Hepatocyte (in vitro differentiated cells): ENCODE measurements around the gene GLRX. TPM values are rescaled to one million over a fixed set of nuclear protein-coding genes. Genes with fewer than 3 reads are reported as not detected.

Experiments
- DNase-seq: peaks from one replicate; pipeline ENCODE4 v3.0.0-alpha.2; 2016; ENCODE audit warnings: low spot score
- H2AFZ ChIP-seq: fragments of 200-600 bp; sonication (generic); 2 replicates; pipeline ENCODE4 v1.6.0; 2016; ENCODE audit warnings: antibody characterized with exemption, mild to moderate bottlenecking
- H3K27ac ChIP-seq: fragments of 200-600 bp; sonication (generic); 2 replicates; pipeline ENCODE4 v1.5.1; 2016; ENCODE audit warnings: mild to moderate bottlenecking
- H3K27me3 ChIP-seq: fragments of 200-600 bp; sonication (generic); 2 replicates; pipeline ENCODE4 v1.6.1; 2016
- H3K36me3 ChIP-seq: fragments of 200-600 bp; sonication (generic); replicated peaks from 2 replicates; pipeline ENCODE4 v1.5.1; 2016; ENCODE audit warnings: low read depth; ENCODE audit not compliant: insufficient read depth
- H3K4me1 ChIP-seq: fragments of 200-600 bp; sonication (generic); 2 replicates; pipeline ENCODE4 v1.5.1; 2016; ENCODE audit warnings: mild to moderate bottlenecking, moderate library complexity; ENCODE audit not compliant: insufficient read depth
- H3K4me2 ChIP-seq: fragments of 200-600 bp; sonication (generic); 2 replicates; pipeline ENCODE4 v1.6.0; 2016
- H3K4me3 ChIP-seq: fragments of 200-600 bp; sonication (generic); 2 replicates; pipeline ENCODE4 v1.5.1; 2016; ENCODE audit warnings: mild to moderate bottlenecking
- H3K79me2 ChIP-seq: fragments of 200-600 bp; sonication (generic); 2 replicates; pipeline ENCODE4 v1.6.0; 2017; ENCODE audit warnings: mild to moderate bottlenecking
- H3K9me2 ChIP-seq: fragments of 200-600 bp; sonication (generic); replicated peaks from 2 replicates; pipeline ENCODE4 v1.6.0; 2017; ENCODE audit warnings: mild to moderate bottlenecking; ENCODE audit not compliant: insufficient read depth
- H3K9me3 ChIP-seq: fragments of 200-600 bp; sonication (generic); 2 replicates; pipeline ENCODE4 v1.5.1; 2016; ENCODE audit warnings: low read depth, mild to moderate bottlenecking
- H4K20me1 ChIP-seq: fragments of 200-600 bp; sonication (generic); 2 replicates; pipeline ENCODE4 v1.6.0; 2016; ENCODE audit warnings: mild to moderate bottlenecking; ENCODE audit not compliant: insufficient read depth, poor library complexity, severe bottlenecking
- EZH2 ChIP-seq: fragments of 200-600 bp; sonication (generic); IDR thresholded peaks from 2 replicates; pipeline ENCODE4 v1.6.1; 2016; ENCODE audit warnings: antibody characterized with exemption, mild to moderate bottlenecking, borderline replicate concordance
- EZH2phosphoT487 ChIP-seq: fragments of 200-600 bp; sonication (generic); IDR thresholded peaks from one replicate; pipeline ENCODE4 v1.6.1; 2018; ENCODE audit warnings: antibody characterized with exemption, mild to moderate bottlenecking, low read depth, moderate library complexity; ENCODE audit not compliant: unreplicated experiment, severe bottlenecking
- WGBS: methylation state at CpG from one replicate; pipeline ENCODE4 v1.1.6; 2016; ENCODE audit warnings: low lambda C conversion rate; ENCODE audit errors: missing lambda C conversion rate; 5-methylcytosine and 5-hydroxymethylcytosine counted together
- polyA plus RNA-seq: library from polyadenylated mRNA; unstranded; fragments of >200 nt; fragmentation: Nextera tagmentation; extraction: Ambion mirVana; gene quantifications from 2 replicates; pipeline ENCODE4 v1.2.1, GENCODE V29; 2016
- total RNA-seq: library from RNA; depleted of rRNA; stranded (reverse); fragments of >200 nt; gene quantifications from 2 replicates; pipeline ENCODE4 v1.2.3, GENCODE V29; 2014
- TF ChIP-seq, protein P1 (sequence below): fragments of 200-600 bp; sonication (generic); IDR thresholded peaks from 2 replicates; pipeline ENCODE4 v1.5.1; 2016; ENCODE audit warnings: antibody characterized with exemption, mild to moderate bottlenecking; ENCODE audit not compliant: poor library complexity

Gene GLRX
- total and polyA plus RNA-seq, 2 experiments from 2014 or later, result 79.1 to 101 TPM

DNA sequence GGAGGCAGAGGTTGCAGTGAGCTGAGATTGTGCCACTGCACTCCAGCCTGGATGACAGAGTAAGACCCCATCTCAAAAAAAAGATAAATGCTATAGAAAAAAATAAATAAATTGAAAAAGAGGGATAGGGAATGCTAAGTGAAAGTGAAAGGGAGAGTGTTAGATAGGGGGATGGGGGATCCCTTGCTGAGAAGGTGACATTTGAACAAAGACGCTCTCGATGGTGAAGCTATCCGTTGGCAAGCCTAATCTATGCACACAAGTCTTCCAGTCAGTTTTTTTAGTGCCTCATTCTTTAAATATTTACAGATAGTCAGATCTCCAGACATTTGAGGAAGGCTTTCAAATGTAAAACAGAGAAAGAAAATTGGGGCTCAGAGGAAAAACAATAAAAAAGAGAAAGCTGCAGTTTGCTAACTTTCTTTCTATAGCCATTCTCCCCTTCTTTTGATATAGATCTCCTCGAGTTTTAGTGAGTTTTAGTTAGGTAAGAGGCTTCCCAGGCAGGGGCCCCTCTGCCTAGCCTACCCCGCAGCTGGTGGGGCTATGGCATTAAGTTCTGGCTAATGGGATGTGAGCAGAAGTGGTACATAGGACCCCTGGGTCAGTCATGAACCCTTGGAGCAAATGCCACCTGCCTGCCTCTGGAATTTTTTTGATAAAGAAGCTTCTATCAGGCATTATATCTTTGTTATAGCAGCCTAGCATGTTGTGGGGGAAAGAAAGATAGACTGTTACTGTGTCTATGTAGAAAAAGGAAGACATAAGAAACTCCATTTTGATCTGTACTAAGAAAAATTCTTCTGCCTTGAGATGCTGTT is 12.0 kb downstream of the GLRX start:
- DNase-seq, result no peak
- no peak for TF ChIP-seq EZH2phosphoT487
- no peak for TF ChIP-seq EZH2
- TF ChIP-seq, protein P1, sequence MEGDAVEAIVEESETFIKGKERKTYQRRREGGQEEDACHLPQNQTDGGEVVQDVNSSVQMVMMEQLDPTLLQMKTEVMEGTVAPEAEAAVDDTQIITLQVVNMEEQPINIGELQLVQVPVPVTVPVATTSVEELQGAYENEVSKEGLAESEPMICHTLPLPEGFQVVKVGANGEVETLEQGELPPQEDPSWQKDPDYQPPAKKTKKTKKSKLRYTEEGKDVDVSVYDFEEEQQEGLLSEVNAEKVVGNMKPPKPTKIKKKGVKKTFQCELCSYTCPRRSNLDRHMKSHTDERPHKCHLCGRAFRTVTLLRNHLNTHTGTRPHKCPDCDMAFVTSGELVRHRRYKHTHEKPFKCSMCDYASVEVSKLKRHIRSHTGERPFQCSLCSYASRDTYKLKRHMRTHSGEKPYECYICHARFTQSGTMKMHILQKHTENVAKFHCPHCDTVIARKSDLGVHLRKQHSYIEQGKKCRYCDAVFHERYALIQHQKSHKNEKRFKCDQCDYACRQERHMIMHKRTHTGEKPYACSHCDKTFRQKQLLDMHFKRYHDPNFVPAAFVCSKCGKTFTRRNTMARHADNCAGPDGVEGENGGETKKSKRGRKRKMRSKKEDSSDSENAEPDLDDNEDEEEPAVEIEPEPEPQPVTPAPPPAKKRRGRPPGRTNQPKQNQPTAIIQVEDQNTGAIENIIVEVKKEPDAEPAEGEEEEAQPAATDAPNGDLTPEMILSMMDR, result no peak
- no peaks in the 10 kb centered on the region for H3K27me3 ChIP-seq

DNA sequence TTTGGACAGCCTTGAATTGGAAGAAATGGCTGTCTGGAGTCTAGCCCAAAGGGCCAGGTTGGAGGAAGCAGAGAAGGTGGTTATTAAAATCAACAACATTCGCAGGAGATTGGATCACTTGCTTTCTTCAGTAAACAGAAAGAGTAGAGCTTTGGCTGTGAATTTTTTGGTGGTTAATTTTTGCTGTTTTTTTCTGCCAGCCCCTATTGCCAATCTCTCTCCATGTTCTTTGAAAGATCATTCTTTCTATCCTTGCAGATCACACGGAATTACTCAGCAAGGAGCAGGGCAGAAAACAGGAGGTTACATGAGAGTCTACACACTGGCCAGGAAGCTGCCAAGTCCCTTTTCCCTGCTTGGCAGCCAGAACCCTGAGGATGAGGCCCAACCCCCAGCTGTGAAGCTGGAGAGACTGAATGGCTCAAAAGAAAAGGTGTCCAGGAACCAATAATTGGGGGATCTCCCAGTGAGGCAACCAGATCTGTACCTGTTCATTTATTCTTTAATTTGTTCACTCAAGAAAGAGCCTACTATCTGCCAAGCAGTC is 13.0 kb downstream of the GLRX start:
- H4K20me1 ChIP-seq, result no peaks in the 10 kb centered on the region
- H3K9me3 ChIP-seq, result no peaks in the 10 kb centered on the region
- H2AFZ ChIP-seq, result no peak overlapping the region
- no peak overlapping the region for H3K4me3 ChIP-seq
- DNase-seq, result no peak
- no peaks in the 10 kb centered on the region for H3K27me3 ChIP-seq
- peak overlapping the region; percentile 96 for H3K27ac ChIP-seq
- H3K79me2 ChIP-seq, result peaks cover 3% of the 10 kb centered on the region
- H3K9me2 ChIP-seq, result no peaks in the 10 kb centered on the region
- no peak for TF ChIP-seq EZH2phosphoT487
- TF ChIP-seq, protein P1, result no peak
- no peak for TF ChIP-seq EZH2
- H3K36me3 ChIP-seq, result no peaks in the 10 kb centered on the region
- 53% methylated on average over 2 of the region's 2 CpGs for WGBS
- H3K4me1 ChIP-seq, result peaks cover 37% of the 10 kb centered on the region
- peak overlapping the region; percentile 63 for H3K4me2 ChIP-seq

More for the DNA sequence above, 12.0 kb downstream of the GLRX start:
- Histone ChIP-seq H3K4me1 (peaks cover 37% of the 10 kb centered on the region), H3K4me3 (no peak overlapping the region), H3K27ac (peak overlapping the region; percentile 96), H4K20me1 (no peaks in the 10 kb centered on the region), H3K36me3 (no peaks in the 10 kb centered on the region), H3K79me2 (peaks cover 3% of the 10 kb centered on the region), H3K9me3 (no peaks in the 10 kb centered on the region), H3K9me2 (no peaks in the 10 kb centered on the region), H2AFZ (no peak overlapping the region), H3K4me2 (peak overlapping the region; percentile 63)
- 17% methylated on average over 5 of the region's 5 CpGs for WGBS

DNA sequence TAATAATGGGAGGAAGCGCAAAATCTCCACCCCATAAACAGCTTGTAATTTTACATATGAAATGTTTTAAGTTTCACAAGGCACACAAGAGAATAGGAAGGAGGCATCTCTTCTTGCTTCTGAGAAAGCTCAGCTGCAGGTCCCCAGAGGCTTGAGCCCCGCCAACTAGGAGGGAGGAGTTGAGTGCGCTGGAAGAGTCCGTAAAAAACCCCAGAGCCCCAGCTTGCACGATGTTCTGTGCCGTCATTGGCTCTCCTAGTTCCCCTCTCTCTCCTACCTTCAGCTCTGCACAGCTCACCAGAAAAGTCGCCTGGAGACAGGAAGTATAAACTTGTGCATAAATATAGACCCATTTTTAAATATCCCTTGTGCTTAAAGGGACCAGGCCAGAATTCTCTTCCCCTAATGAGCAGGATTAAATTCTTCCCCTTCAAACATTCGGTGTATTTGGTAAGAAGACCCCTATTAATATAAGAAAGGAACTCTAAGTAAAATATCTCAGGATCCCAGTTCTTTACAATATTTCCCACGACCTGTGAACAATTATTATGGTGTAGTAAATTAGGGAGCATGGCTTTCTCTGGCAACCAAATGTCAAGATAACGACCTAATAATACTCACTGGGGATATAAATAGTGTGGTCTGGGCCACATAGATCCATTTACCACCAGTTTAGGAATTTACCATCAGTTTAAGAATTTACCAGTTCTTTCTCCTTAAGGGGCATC is 13.7 kb downstream of the GLRX start:
- no peak overlapping the region for H3K4me3 ChIP-seq
- H3K9me3 ChIP-seq, result no peaks in the 10 kb centered on the region
- H3K27me3 ChIP-seq, result no peaks in the 10 kb centered on the region
- H3K4me1 ChIP-seq, result peaks cover 41% of the 10 kb centered on the region
- TF ChIP-seq, protein P1, result no peak
- no peak for TF ChIP-seq EZH2
- no peak for TF ChIP-seq EZH2phosphoT487
- peak overlapping the region; percentile 96 for H3K27ac ChIP-seq
- no peaks in the 10 kb centered on the region for H3K36me3 ChIP-seq
- peak overlapping the region; percentile 11 for H3K4me2 ChIP-seq
- WGBS, result 39% methylated on average over 10 of the region's 10 CpGs
- H3K9me2 ChIP-seq, result no peaks in the 10 kb centered on the region
- peaks cover 3% of the 10 kb centered on the region for H3K79me2 ChIP-seq
- H4K20me1 ChIP-seq, result no peaks in the 10 kb centered on the region
- peak; percentile 73 for DNase-seq
- no peak overlapping the region for H2AFZ ChIP-seq
